HCT116 (cell line): ENCODE data around the gene ITPR1. TPM values are rescaled to one million over a fixed set of nuclear protein-coding genes. Genes with fewer than 3 reads are reported as not detected.

Experiments used
- ATAC-seq: fragments of 200-7000 bp; cut with Tn5 transposase; 2 replicates; pipeline ENCODE4 v1.9.1; 2020; ENCODE audit warnings: mild to moderate bottlenecking, moderate library complexity
- BruUV-seq: library from RNA; stranded (reverse); fragments of 400-500 nt; replicated peaks from 2 replicates; lab custom pipeline; 2021; lab: Mats Ljungman, UMichigan
- CTCF ChIA-PET: fragments of 300-600 bp; sonication (Branson Sonifier 250); formaldehyde crosslinking; loops from one replicate; lab custom pipeline; 2021; ENCODE audit warnings: antibody characterized with exemption; lab: Charles Lee
- POLR2A ChIA-PET: fragments of 300-600, 350-600 bp; sonication (Branson Sonifier 250); formaldehyde crosslinking; loops from one replicate; lab custom pipeline; 2021; ENCODE audit warnings: antibody characterized with exemption; lab: Charles Lee
- RAD21 ChIA-PET, 2 experiments: fragments of 300-600 bp; sonication (Branson Sonifier 250); formaldehyde crosslinking; loops; one replicate each; lab custom pipeline; 2023; ENCODE audit warnings: low total read pairs in 2 of 2; ENCODE audit not compliant: uncharacterized antibody in 2 of 2, unreplicated experiment in 2 of 2, low non-redundant PET in 1 of 2; lab: Charles Lee
- DNase-seq: peaks from one replicate; pipeline ENCODE4 v3.0.0-alpha.2; 2010; ENCODE audit warnings: low read depth, low spot score
- H2AFZ ChIP-seq: fragments of 200-600 bp; shearing (Covaris generic), sonication (generic); 2 replicates; pipeline ENCODE4 v1.6.1; 2017; ENCODE audit warnings: low read depth, mixed run types, mixed read lengths, antibody characterized with exemption, low read length; ENCODE audit not compliant: poor library complexity, severe bottlenecking
- H3K27ac ChIP-seq: 2 replicates; pipeline ENCODE4 v1.5.1; 2012; ENCODE audit warnings: low read depth, low read length
- H3K27me3 ChIP-seq: fragments of 200-600 bp; sonication (generic); 2 replicates; pipeline ENCODE4 v1.6.1; 2016; ENCODE audit warnings: mixed run types, low read length, mixed read lengths; ENCODE audit not compliant: insufficient read depth
- H3K36me3 ChIP-seq, 2 experiments: fragments of 200-500 bp in 1 of 2; fragments of 200-600 bp in 1 of 2; sonication (Bioruptor generic) in 1 of 2; sonication (generic) in 1 of 2; 2 replicates each; pipeline versions ENCODE4 v1.5.1 to v1.6.1; 2014 to 2016; ENCODE audit warnings: low read length in 2 of 2, inconsistent platforms in 1 of 2, mixed read lengths in 1 of 2, mixed run types in 1 of 2; ENCODE audit not compliant: insufficient read depth in 2 of 2, control insufficient read depth in 1 of 2
- H3K4me1 ChIP-seq, 2 experiments: fragments of 200-600 bp in 1 of 2; sonication (generic) in 1 of 2; 2 replicates each; pipeline versions ENCODE4 v1.5.1 to v1.6.1; 2012 to 2017; ENCODE audit warnings: low read length in 2 of 2, inconsistent platforms in 1 of 2, mild to moderate bottlenecking in 1 of 2, mixed read lengths in 1 of 2, mixed run types in 1 of 2, moderate library complexity in 1 of 2; ENCODE audit not compliant: insufficient read depth in 2 of 2, control insufficient read depth in 1 of 2
- H3K4me2 ChIP-seq: fragments of 200-600 bp; sonication (generic); 2 replicates; pipeline ENCODE4 v1.6.1; 2017; ENCODE audit warnings: mixed run types, low read length, mixed read lengths
- H3K4me3 ChIP-seq, 2 experiments: fragments of 200-600 bp in 1 of 2; sonication (generic) in 1 of 2; replicated peaks in 1 of 2; 2 replicates each; pipeline ENCODE4 v1.5.1; 2011 to 2016; ENCODE audit warnings: low read length in 2 of 2, control low read depth in 1 of 2, low read depth in 1 of 2, mild to moderate bottlenecking in 1 of 2, mixed read lengths in 1 of 2, mixed run types in 1 of 2
- H3K79me2 ChIP-seq: fragments of 200-600 bp; sonication (generic); 2 replicates; pipeline ENCODE4 v1.6.1; 2017; ENCODE audit warnings: mild to moderate bottlenecking, mixed run types, low read length, moderate library complexity, mixed read lengths; ENCODE audit not compliant: insufficient read depth
- H3K9ac ChIP-seq: fragments of 200-600 bp; sonication (generic); 2 replicates; pipeline ENCODE4 v1.6.1; 2016; ENCODE audit warnings: low read length, mixed read lengths
- H3K9me2 ChIP-seq: fragments of 200-600 bp; sonication (generic), shearing (Covaris generic); 2 replicates; pipeline ENCODE4 v1.6.1; 2017; ENCODE audit warnings: mixed run types, mild to moderate bottlenecking, moderate library complexity; ENCODE audit not compliant: insufficient read depth
- H3K9me3 ChIP-seq, 2 experiments: fragments of 200-500 bp in 1 of 2; fragments of 200-600 bp in 1 of 2; sonication (Bioruptor generic) in 1 of 2; sonication (generic) in 1 of 2; 2 replicates each; pipeline ENCODE4 v1.6.1; 2014 to 2017; ENCODE audit warnings: low read length in 2 of 2, mixed read lengths in 2 of 2, inconsistent platforms in 1 of 2, low read depth in 1 of 2, mild to moderate bottlenecking in 1 of 2, mixed run types in 1 of 2, moderate library complexity in 1 of 2; ENCODE audit not compliant: control insufficient read depth in 1 of 2, insufficient read depth in 1 of 2
- H4K20me1 ChIP-seq: fragments of 200-600 bp; sonication (generic), shearing (Covaris generic); 2 replicates; pipeline ENCODE4 v1.6.1; 2017; ENCODE audit warnings: mixed run types, mild to moderate bottlenecking, moderate library complexity; ENCODE audit not compliant: insufficient read depth
- CBX3 ChIP-seq: IDR thresholded peaks from 2 replicates; pipeline ENCODE4 v1.6.1; 2012; ENCODE audit warnings: low read depth
- POLR2AphosphoS5 ChIP-seq: IDR thresholded peaks from 2 replicates; pipeline ENCODE4 v1.6.1; 2011; ENCODE audit warnings: mild to moderate bottlenecking, low read depth, low read length, moderate library complexity
- REST ChIP-seq: IDR thresholded peaks from 2 replicates; pipeline ENCODE4 v1.6.1; 2012; ENCODE audit warnings: low read depth
- SRF ChIP-seq: IDR thresholded peaks from 2 replicates; pipeline ENCODE4 v1.6.1; 2012; ENCODE audit warnings: low read depth
- TCF7L2 ChIP-seq: IDR thresholded peaks from 2 replicates; pipeline ENCODE4 v1.7.0; 2011; ENCODE audit warnings: borderline replicate concordance, inconsistent platforms; ENCODE audit not compliant: insufficient read depth, insufficient read length; ENCODE audit errors: extremely low read depth
- ZBTB33 ChIP-seq: IDR thresholded peaks from 2 replicates; pipeline ENCODE4 v1.6.1; 2011; ENCODE audit warnings: mild to moderate bottlenecking, low read length, moderate library complexity; ENCODE audit not compliant: insufficient replicate concordance; ENCODE audit errors: extremely low read depth
- intact Hi-C: fragments of 100-400 bp; cut with micrococcal nuclease; formaldehyde crosslinking; loops from 2 replicates; pipeline ENCODE4 v1.10.0; 2022
- total RNA-seq: library from RNA; stranded (reverse); gene quantifications from one replicate; pipeline ENCODE4 v1.2.1, GENCODE V29; 2021; ENCODE audit not compliant: unreplicated experiment

The ITPR1 gene
- total RNA-seq, 1 experiment from 2014 or later: 9.2 TPM

- H3K4me1 ChIP-seq: no peaks in the 10 kb centered on the region
- CTCF ChIA-PET: no interaction called here
- TF ChIP-seq TCF7L2 (no peak), CBX3 (no peak), ZBTB33 (no peak), SRF (no peak), REST (no peak), POLR2AphosphoS5 (no peak)
- no peaks in the 10 kb centered on the region for H3K36me3 ChIP-seq
- H3K9me2 ChIP-seq: no peaks in the 10 kb centered on the region
- ATAC-seq (no peak), DNase-seq (no peak)
- no peak overlapping the region for H2AFZ ChIP-seq
- intact Hi-C loops: no loop called here
- no peak overlapping the region for H3K4me2 ChIP-seq
- H3K27ac ChIP-seq: no peak overlapping the region
- RAD21 ChIA-PET: no interaction called here
- no TSS peak for BruUV-seq
- no peaks in the 10 kb centered on the region for H3K9me3 ChIP-seq
- no peak overlapping the region for H3K9ac ChIP-seq
- no peaks in the 10 kb centered on the region for H3K27me3 ChIP-seq
- no peak overlapping the region for H3K4me3 ChIP-seq
- no peaks in the 10 kb centered on the region for H4K20me1 ChIP-seq
- no peaks in the 10 kb centered on the region for H3K79me2 ChIP-seq
- POLR2A ChIA-PET: no interaction called here
Observed at GRCh38 chr3:4791358-4791757, 298.2 kb downstream of the ITPR1 start.
